Neural crest cell (in vitro differentiated cells): Measurements from ENCODE around the gene POLA2. TPM values are rescaled to one million over a fixed set of nuclear protein-coding genes. Genes with fewer than 3 reads are reported as not detected.

Experiments
- DNase-seq: peaks from one replicate; pipeline ENCODE4 v3.0.0; 2021; ENCODE audit warnings: low read depth, mixed read lengths, low spot score
- H3K27ac Mint-ChIP-seq: one replicate; pipeline ENCODE4 v1.8.0; 2021; ENCODE audit warnings: mild to moderate bottlenecking, mixed read lengths; ENCODE audit not compliant: unreplicated experiment
- H3K27me3 Mint-ChIP-seq: 2 replicates; pipeline ENCODE4 v1.8.0; 2021; ENCODE audit warnings: low read depth, mild to moderate bottlenecking, mixed read lengths
- H3K36me3 Mint-ChIP-seq: 2 replicates; pipeline ENCODE4 v1.8.0; 2021; ENCODE audit warnings: low read depth, mild to moderate bottlenecking, mixed read lengths
- H3K4me1 Mint-ChIP-seq: 2 replicates; pipeline ENCODE4 v1.8.0; 2021; ENCODE audit warnings: mixed read lengths
- H3K4me3 Mint-ChIP-seq: one replicate; pipeline ENCODE4 v1.8.0; 2021; ENCODE audit warnings: mild to moderate bottlenecking, mixed read lengths
- H3K9me3 Mint-ChIP-seq: 2 replicates; pipeline ENCODE4 v1.8.0; 2021; ENCODE audit warnings: mixed read lengths
- total RNA-seq: library from RNA; stranded (reverse); gene quantifications from 2 replicates; pipeline ENCODE4 v1.2.1, GENCODE V29; 2021
- TF ChIP-seq, protein P1 (sequence below): fragments of 200-600 bp; sonication (generic); conservative IDR thresholded peaks from 2 replicates; pipeline ENCODE4 v1.5.0; 2021; ENCODE audit warnings: antibody characterized with exemption, mild to moderate bottlenecking

POLA2 gene
- total RNA-seq, 1 donor from 2014 or later = 66.9 TPM

DNA sequence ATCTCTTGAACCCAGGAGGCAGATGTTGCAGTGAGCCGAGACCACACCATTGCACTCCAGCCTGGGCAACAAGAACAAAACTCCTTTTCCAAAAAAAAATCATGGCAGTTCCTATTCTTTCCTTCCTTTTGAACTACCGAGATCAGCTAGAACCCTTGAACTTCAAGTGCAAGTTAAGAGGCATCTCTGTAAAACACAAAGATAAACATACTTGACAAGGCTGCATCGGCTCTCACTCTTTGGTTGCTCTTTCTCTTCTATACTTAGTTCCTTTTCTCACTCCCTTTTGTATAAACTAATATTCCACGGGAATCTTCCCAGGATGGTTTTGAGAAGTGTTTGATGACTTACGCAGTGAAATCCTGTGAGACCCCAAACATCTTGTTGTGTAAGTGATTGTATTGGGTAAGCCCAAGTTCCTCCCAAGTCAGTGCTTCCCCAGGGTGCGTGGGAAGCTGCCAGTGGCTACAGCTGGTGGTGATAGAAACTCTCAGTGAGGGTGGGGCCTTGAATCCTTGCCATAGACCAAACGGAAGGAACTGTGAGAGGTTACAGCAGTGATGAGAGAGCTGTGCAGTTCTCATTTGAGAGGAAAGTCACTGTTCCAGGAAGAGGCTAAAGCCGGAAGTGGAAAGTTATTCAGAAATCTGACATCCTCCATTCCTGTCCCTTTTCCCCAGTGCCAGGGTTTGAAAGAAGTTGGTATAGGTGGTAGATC lies 28.8 kb downstream of the POLA2 start:
- Mint-ChIP-seq H3K4me3 (no peak overlapping the region), H3K27me3 (no peaks in the 10 kb centered on the region), H3K9me3 (no peaks in the 10 kb centered on the region), H3K36me3 (peaks cover 21% of the 10 kb centered on the region), H3K27ac (no peak overlapping the region), H3K4me1 (no peaks in the 10 kb centered on the region)
- DNase-seq = no peak
- TF ChIP-seq, protein P1, sequence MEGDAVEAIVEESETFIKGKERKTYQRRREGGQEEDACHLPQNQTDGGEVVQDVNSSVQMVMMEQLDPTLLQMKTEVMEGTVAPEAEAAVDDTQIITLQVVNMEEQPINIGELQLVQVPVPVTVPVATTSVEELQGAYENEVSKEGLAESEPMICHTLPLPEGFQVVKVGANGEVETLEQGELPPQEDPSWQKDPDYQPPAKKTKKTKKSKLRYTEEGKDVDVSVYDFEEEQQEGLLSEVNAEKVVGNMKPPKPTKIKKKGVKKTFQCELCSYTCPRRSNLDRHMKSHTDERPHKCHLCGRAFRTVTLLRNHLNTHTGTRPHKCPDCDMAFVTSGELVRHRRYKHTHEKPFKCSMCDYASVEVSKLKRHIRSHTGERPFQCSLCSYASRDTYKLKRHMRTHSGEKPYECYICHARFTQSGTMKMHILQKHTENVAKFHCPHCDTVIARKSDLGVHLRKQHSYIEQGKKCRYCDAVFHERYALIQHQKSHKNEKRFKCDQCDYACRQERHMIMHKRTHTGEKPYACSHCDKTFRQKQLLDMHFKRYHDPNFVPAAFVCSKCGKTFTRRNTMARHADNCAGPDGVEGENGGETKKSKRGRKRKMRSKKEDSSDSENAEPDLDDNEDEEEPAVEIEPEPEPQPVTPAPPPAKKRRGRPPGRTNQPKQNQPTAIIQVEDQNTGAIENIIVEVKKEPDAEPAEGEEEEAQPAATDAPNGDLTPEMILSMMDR = no peak

DNA sequence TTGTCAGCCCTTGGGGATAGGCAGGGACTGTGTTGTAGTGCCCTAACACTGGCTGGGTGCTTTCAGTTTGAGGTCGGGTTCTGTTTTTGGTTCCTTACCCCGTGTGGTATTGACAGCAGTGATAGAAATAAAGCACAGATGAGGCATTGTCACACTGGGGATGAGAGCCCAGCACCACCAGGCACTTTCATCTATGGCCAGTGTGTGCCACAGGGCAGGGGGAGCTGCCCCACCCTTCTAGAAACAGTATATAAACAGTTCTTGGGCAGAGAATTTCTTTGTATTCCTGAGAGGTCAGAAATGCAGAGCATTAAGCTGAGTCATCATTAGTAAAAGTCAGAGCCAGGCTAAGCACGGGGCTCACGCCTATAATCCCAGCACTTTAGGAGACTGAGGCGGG lies 29.9 kb downstream of the POLA2 start:
- Mint-ChIP-seq H3K27ac (no peak overlapping the region), H3K9me3 (no peaks in the 10 kb centered on the region), H3K27me3 (no peaks in the 10 kb centered on the region), H3K4me3 (no peak overlapping the region), H3K36me3 (peaks cover 26% of the 10 kb centered on the region), H3K4me1 (no peaks in the 10 kb centered on the region)
- no peak for DNase-seq
- TF ChIP-seq, protein P1 = no peak

DNA sequence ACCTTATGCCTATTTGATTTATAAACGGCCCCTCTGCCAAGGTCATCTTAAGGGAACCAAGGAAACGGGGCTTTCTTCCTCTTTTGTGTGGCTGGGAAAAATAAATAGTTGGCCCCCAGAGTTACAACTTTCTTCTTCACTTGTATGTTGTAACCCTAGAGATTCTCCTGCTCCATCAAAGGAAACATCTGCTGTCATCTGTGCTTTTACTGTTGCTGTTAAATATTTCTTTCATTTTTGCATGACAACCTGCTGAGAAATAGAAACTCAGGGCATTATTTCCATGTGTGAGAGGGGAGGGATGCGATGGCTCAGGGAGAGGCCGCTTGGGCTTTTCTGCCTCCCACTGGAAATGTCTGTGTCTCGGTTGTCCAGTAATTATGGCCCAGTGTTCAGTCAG lies 31.1 kb downstream of the POLA2 start:
- peaks cover 23% of the 10 kb centered on the region for H3K36me3 Mint-ChIP-seq
- H3K4me1 Mint-ChIP-seq = no peaks in the 10 kb centered on the region
- no peaks in the 10 kb centered on the region for H3K9me3 Mint-ChIP-seq
- TF ChIP-seq, protein P1 = no peak
- H3K27me3 Mint-ChIP-seq = no peaks in the 10 kb centered on the region
- DNase-seq = no peak
- no peak overlapping the region for H3K4me3 Mint-ChIP-seq
- H3K27ac Mint-ChIP-seq = no peak overlapping the region

DNA sequence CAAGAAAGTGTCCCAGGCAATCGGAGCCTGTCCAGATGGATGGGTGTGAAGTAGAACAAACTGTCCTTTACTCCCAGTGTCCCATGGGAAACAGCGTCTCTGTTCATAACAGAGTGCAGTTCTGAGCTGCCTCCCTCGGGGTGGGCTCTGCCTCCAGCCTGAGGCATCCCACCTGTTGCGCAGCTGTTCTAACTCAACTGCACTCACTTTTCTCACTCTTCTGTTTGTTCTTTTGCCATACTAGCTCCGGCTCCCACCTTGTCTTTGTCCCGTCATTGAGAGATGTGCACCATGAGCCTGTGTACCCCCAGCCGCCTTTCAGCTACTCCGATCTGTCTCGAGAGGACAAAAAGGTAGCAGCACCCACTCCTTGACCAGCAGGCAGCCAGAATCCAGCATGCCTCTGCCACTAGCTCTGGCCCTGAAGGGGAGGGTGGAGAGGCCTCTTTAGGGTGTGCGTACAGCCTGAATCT lies 32.2 kb downstream of the POLA2 start:
- H3K27me3 Mint-ChIP-seq = no peaks in the 10 kb centered on the region
- TF ChIP-seq, protein P1 = no peak
- H3K36me3 Mint-ChIP-seq = peaks cover 23% of the 10 kb centered on the region
- no peaks in the 10 kb centered on the region for H3K9me3 Mint-ChIP-seq
- no peak for DNase-seq
- H3K4me3 Mint-ChIP-seq = no peak overlapping the region
- peaks cover 7% of the 10 kb centered on the region for H3K4me1 Mint-ChIP-seq
- H3K27ac Mint-ChIP-seq = no peak overlapping the region

DNA sequence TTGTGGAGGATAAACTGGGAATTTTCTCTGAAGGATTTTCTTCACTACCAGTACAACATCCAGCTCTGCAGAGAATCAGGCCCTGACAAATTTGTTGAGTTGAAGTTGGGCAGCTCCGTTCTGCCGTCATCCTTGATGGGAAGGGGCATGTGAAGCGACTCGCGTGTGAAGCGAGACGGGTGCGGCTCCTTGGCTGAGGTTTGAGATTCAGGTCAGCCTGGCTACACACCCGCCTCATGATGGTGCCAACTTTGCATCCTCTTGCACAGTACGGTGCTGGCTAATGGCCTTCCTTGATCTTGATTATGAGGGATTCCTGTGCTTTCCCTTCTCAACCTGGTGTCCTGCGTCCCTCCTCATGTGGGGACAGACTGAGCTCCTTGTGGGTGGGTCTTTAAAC lies 33.2 kb downstream of the POLA2 start:
- Mint-ChIP-seq H3K27me3 (no peaks in the 10 kb centered on the region), H3K4me1 (peaks cover 8% of the 10 kb centered on the region), H3K27ac (no peak overlapping the region), H3K36me3 (peaks cover 20% of the 10 kb centered on the region), H3K9me3 (no peaks in the 10 kb centered on the region), H3K4me3 (no peak overlapping the region)
- TF ChIP-seq, protein P1 = no peak
- DNase-seq = no peak
